HFFc6 (cell line): ENCODE results near the gene BLVRB. TPM values are rescaled to one million over a fixed set of nuclear protein-coding genes. Genes with fewer than 3 reads are reported as not detected.
"Not testable (repeated sequence)": the region's sequence is repeated elsewhere in the genome, so short reads cannot be mapped to it uniquely, and the experiment has no call there.

Experiments
- DNase-seq: peaks from one replicate; pipeline ENCODE4 v3.0.0-alpha.2; 2018
- H3K27ac Mint-ChIP-seq: 2 replicates; pipeline ENCODE4 v1.8.0; 2020; ENCODE audit warnings: mild to moderate bottlenecking, mixed read lengths
- H3K27me3 Mint-ChIP-seq: 2 replicates; pipeline ENCODE4 v1.8.0; 2021; ENCODE audit warnings: mild to moderate bottlenecking, moderate library complexity, mixed read lengths; ENCODE audit not compliant: insufficient read depth
- H3K36me3 Mint-ChIP-seq: 2 replicates; pipeline ENCODE4 v1.8.0; 2021; ENCODE audit warnings: low read depth, mixed read lengths
- H3K4me1 Mint-ChIP-seq: 2 replicates; pipeline ENCODE4 v1.8.0; 2020; ENCODE audit warnings: low read depth, mixed read lengths
- H3K4me3 Mint-ChIP-seq: 2 replicates; pipeline ENCODE4 v1.8.0; 2020; ENCODE audit warnings: mild to moderate bottlenecking, moderate library complexity, mixed read lengths
- H3K9me3 Mint-ChIP-seq: 2 replicates; pipeline ENCODE4 v1.8.0; 2020; ENCODE audit warnings: mild to moderate bottlenecking, mixed read lengths
- CTCF ChIP-seq: fragments of 200-600 bp; sonication (generic); IDR thresholded peaks from 2 replicates; pipeline ENCODE4 v1.5.0; 2021; ENCODE audit warnings: antibody characterized with exemption, mild to moderate bottlenecking
- total RNA-seq, 6 experiments: library from RNA; stranded (reverse); fragmentation: NEBNext Ultra II Directional; extraction: Animal tissue kit (Norgen Biotek cat#: 25700); gene quantifications; 2 replicates in 1 of 6; 3 replicates in 5 of 6; pipeline ENCODE4 v1.2.3, GENCODE V29; 2021

The BLVRB gene
- total RNA-seq, 6 experiments from 2014 or later, result 35.3 to 55.7 (median 52.5) TPM

- H3K4me3 Mint-ChIP-seq, result no peak overlapping the region
- no peaks in the 10 kb centered on the region for H3K9me3 Mint-ChIP-seq
- TF ChIP-seq CTCF, result no peak
- H3K27me3 Mint-ChIP-seq, result peaks cover 21% of the 10 kb centered on the region
- H3K4me1 Mint-ChIP-seq, result no peaks in the 10 kb centered on the region
- no peak overlapping the region for H3K27ac Mint-ChIP-seq
- H3K36me3 Mint-ChIP-seq, result no peaks in the 10 kb centered on the region
- no peak for DNase-seq
Measured at GRCh38 chr19:40494191-40494838, 28.8 kb upstream of the BLVRB start.

DNA sequence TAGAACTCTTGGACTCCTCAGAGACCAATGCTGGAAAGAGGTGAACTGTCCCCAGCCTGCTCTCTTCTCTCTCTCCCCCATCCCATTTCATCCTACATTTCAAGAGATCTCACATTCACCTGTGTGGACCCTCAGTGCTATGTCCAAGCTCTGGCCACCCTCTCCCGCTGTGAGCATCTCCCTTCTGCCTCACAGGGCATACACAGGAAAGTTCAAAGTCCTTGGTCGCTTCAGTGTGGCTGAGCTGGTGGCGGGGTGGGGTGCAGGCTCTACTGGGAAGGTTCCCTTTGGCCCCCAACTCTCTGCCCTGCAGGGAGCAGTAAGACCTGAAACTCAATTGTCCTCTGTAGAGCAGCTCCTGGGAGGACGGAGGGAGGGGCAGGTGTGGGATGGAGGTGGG lies 28.2 kb upstream of the BLVRB start:
- H3K27ac Mint-ChIP-seq, result no peak overlapping the region
- no peak for DNase-seq
- H3K4me3 Mint-ChIP-seq, result no peak overlapping the region
- TF ChIP-seq CTCF, result no peak
- H3K27me3 Mint-ChIP-seq, result peaks cover 21% of the 10 kb centered on the region
- H3K4me1 Mint-ChIP-seq, result no peaks in the 10 kb centered on the region
- H3K36me3 Mint-ChIP-seq, result no peaks in the 10 kb centered on the region
- H3K9me3 Mint-ChIP-seq, result no peaks in the 10 kb centered on the region

GRCh38 chr19:40492274-40492673 lies 26.7 kb upstream of the BLVRB start:
- no peak overlapping the region for H3K27ac Mint-ChIP-seq
- no peaks in the 10 kb centered on the region for H3K9me3 Mint-ChIP-seq
- no peak overlapping the region for H3K4me3 Mint-ChIP-seq
- H3K4me1 Mint-ChIP-seq, result no peaks in the 10 kb centered on the region
- no peak for DNase-seq
- H3K36me3 Mint-ChIP-seq, result no peaks in the 10 kb centered on the region
- peaks cover 27% of the 10 kb centered on the region for H3K27me3 Mint-ChIP-seq
- no peak for TF ChIP-seq CTCF

DNA sequence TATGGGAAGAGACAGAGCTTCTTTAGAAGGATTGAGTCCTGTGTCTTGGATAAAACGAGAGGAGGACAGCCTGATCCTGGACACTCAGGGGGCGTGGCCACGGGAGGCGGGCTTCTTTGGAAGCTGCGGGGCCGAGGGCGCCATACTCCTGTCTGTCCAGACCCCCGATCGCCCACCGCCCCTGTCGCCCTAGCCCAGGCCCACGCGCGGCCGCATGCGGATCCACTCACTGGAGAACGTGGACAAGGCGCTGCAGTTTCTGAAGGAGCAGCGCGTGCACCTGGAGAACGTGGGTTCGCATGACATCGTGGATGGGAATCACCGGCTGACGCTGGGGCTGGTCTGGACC lies 24.3 kb upstream of the BLVRB start:
- TF ChIP-seq CTCF, result no peak
- H3K4me3 Mint-ChIP-seq, result no peak overlapping the region
- H3K9me3 Mint-ChIP-seq, result no peaks in the 10 kb centered on the region
- H3K27ac Mint-ChIP-seq, result no peak overlapping the region
- peaks cover 26% of the 10 kb centered on the region for H3K27me3 Mint-ChIP-seq
- no peaks in the 10 kb centered on the region for H3K4me1 Mint-ChIP-seq
- DNase-seq, result no peak
- H3K36me3 Mint-ChIP-seq, result no peaks in the 10 kb centered on the region

- DNase-seq, result no peak
- Mint-ChIP-seq H3K4me3 (no peak overlapping the region), H3K27me3 (peaks cover 20% of the 10 kb centered on the region), H3K4me1 (no peaks in the 10 kb centered on the region), H3K27ac (no peak overlapping the region), H3K36me3 (no peaks in the 10 kb centered on the region), H3K9me3 (no peaks in the 10 kb centered on the region)
- no peak for TF ChIP-seq CTCF
Measured at GRCh38 chr19:40486017-40486416, 20.5 kb upstream of the BLVRB start.

DNA sequence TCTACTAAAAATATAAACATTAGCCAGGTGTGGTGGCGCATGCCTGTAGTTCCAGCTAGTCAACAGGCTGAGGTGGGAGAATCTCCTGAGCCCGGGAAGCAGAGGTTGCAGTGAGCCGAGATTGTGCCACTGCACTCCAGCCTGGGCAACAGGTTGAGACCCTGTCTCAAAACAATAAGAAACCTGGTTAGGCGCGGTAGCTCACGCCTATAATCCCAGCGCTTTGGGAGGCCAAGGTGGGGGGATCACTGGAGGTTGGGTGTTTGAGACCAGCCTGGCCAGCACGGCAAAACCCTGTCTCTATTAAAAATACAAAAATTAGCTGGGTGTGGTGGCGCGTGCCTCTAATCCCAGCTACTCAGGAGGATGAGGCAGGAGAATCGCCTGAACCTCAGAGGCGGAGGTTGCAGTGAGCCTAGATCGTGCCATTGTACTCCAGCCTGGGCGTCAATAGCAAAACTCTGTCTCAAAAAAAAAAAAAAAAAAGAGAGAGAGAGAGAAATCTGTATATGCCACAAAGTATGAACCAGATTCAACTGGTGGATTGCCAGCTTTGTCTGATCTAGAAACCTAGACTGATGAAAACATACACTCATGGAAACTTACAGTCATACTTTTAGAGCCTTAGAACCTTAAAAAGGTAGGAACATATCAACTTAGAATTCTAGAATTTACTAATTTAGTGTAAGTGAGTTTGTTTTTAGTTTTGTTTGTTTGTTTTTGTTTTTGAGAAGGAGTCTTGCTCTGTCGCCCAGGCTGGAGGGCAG lies 10.5 kb upstream of the BLVRB start:
- not testable (repeated sequence) for H3K27me3 Mint-ChIP-seq, H3K4me1 Mint-ChIP-seq, H3K27ac Mint-ChIP-seq, H3K9me3 Mint-ChIP-seq, H3K4me3 Mint-ChIP-seq, DNase-seq, H3K36me3 Mint-ChIP-seq
